ENCODE measurements around the gene SLC35A1. TPM values are rescaled to one million over a fixed set of nuclear protein-coding genes. Genes with fewer than 3 reads are reported as not detected.

The SLC35A1 gene
- total RNA-seq, 4 donors from 2014 or later = 14.5 to 19.9 (median 16.1) TPM

GRCh38 chr6:87543696-87544473 is 71.1 kb downstream of the SLC35A1 start:
- H3K36me3 ChIP-seq = peaks cover 0 to 77% of the 10 kb centered on the region in 2 donors
- H3K4me3 ChIP-seq = no peak overlapping the region
- H3K27me3 ChIP-seq = no peaks in the 10 kb centered on the region
- no peaks in the 10 kb centered on the region for H3K9me3 ChIP-seq
- 80 to 92% methylated on average over 4 of the region's 4 CpGs for WGBS, 2 donors (ENCODE audit: low coverage in 1 of 2)
- peaks cover 0 to 5% (median 0%) of the 10 kb centered on the region in 3 donors for H3K4me1 ChIP-seq
- no peak for TF ChIP-seq POLR2AphosphoS5 (IDR thresholded peaks at IDR 0.05)
- no peak for TF ChIP-seq CTCF (IDR thresholded peaks at IDR 0.05)
- TF ChIP-seq POLR2A (IDR thresholded peaks at IDR 0.05) = no peak
- TF ChIP-seq EP300 (IDR thresholded peaks at IDR 0.05) = no peak
- ATAC-seq = no peak
- H3K27ac ChIP-seq = no peak overlapping the region

GRCh38 chr6:87544474-87544735 is 71.6 kb downstream of the SLC35A1 start:
- Histone ChIP-seq H3K27me3 (no peaks in the 10 kb centered on the region), H3K36me3 (peaks cover 3 to 78% of the 10 kb centered on the region in 2 donors), H3K27ac (no peak overlapping the region), H3K4me3 (no peak overlapping the region), H3K4me1 (peaks cover 0 to 5% (median 0%) of the 10 kb centered on the region in 3 donors), H3K9me3 (no peaks in the 10 kb centered on the region)
- ATAC-seq = no peak
- TF ChIP-seq POLR2A (IDR thresholded peaks at IDR 0.05) = no peak
- no peak for TF ChIP-seq POLR2AphosphoS5 (IDR thresholded peaks at IDR 0.05)
- TF ChIP-seq CTCF (IDR thresholded peaks at IDR 0.05) = no peak
- TF ChIP-seq EP300 (IDR thresholded peaks at IDR 0.05) = no peak
- 86 to 92% methylated on average over 1 of the region's 1 CpG for WGBS, 2 donors (ENCODE audit: low coverage in 1 of 2)

- Histone ChIP-seq H3K27ac (no peak overlapping the region), H3K4me3 (no peak overlapping the region), H3K27me3 (no peaks in the 10 kb centered on the region), H3K4me1 (no peaks in the 10 kb centered on the region), H3K36me3 (peaks cover 5 to 63% of the 10 kb centered on the region in 2 donors), H3K9me3 (no peaks in the 10 kb centered on the region)
- no peak for ATAC-seq
- TF ChIP-seq CTCF (IDR thresholded peaks at IDR 0.05) (no peak), POLR2A (IDR thresholded peaks at IDR 0.05) (no peak), POLR2AphosphoS5 (IDR thresholded peaks at IDR 0.05) (no peak), EP300 (IDR thresholded peaks at IDR 0.05) (no peak)
- 55 to 78% methylated on average over 2 of the region's 2 CpGs for WGBS, 2 donors (ENCODE audit: low coverage in 1 of 2)
These were observed 79.0 kb downstream of the SLC35A1 start for GRCh38 chr6:87551799-87552198.

- Histone ChIP-seq H3K27ac (no peak overlapping the region), H3K27me3 (no peaks in the 10 kb centered on the region), H3K4me3 (no peak overlapping the region), H3K36me3 (peaks cover 5 to 66% of the 10 kb centered on the region in 2 donors), H3K9me3 (no peaks in the 10 kb centered on the region), H3K4me1 (no peaks in the 10 kb centered on the region)
- no peak for TF ChIP-seq CTCF (IDR thresholded peaks at IDR 0.05)
- TF ChIP-seq POLR2A (IDR thresholded peaks at IDR 0.05) = no peak
- no peak for TF ChIP-seq POLR2AphosphoS5 (IDR thresholded peaks at IDR 0.05)
- no peak for TF ChIP-seq EP300 (IDR thresholded peaks at IDR 0.05)
- WGBS, 2 donors (ENCODE audit: low coverage in 1 of 2) = 91 to 93% methylated on average over 3 to 4 of the region's 4 CpGs
- ATAC-seq = no peak
These were observed 80.5 kb downstream of the SLC35A1 start for GRCh38 chr6:87553159-87553765.

- H3K4me3 ChIP-seq = no peak overlapping the region
- no peaks in the 10 kb centered on the region for H3K9me3 ChIP-seq
- ATAC-seq = no peak
- TF ChIP-seq POLR2A (IDR thresholded peaks at IDR 0.05) (no peak), EP300 (IDR thresholded peaks at IDR 0.05) (no peak), CTCF (IDR thresholded peaks at IDR 0.05) (no peak), POLR2AphosphoS5 (IDR thresholded peaks at IDR 0.05) (no peak)
- no peaks in the 10 kb centered on the region for H3K27me3 ChIP-seq
- H3K4me1 ChIP-seq = no peaks in the 10 kb centered on the region
- H3K36me3 ChIP-seq = peaks cover 2 to 73% of the 10 kb centered on the region in 2 donors
- H3K27ac ChIP-seq = no peak overlapping the region
These were observed 82.7 kb downstream of the SLC35A1 start for GRCh38 chr6:87555506-87555905.
